ENCODE data around the gene RNASET2. TPM values are rescaled to one million over a fixed set of nuclear protein-coding genes. Genes with fewer than 3 reads are reported as not detected.
A peak's percentile ranks its signal among the peaks of the same experiment; 100 is the strongest.

RNASET2 gene
- polyA plus RNA-seq, 3 donors: 432 to 562 (median 493) TPM

DNA sequence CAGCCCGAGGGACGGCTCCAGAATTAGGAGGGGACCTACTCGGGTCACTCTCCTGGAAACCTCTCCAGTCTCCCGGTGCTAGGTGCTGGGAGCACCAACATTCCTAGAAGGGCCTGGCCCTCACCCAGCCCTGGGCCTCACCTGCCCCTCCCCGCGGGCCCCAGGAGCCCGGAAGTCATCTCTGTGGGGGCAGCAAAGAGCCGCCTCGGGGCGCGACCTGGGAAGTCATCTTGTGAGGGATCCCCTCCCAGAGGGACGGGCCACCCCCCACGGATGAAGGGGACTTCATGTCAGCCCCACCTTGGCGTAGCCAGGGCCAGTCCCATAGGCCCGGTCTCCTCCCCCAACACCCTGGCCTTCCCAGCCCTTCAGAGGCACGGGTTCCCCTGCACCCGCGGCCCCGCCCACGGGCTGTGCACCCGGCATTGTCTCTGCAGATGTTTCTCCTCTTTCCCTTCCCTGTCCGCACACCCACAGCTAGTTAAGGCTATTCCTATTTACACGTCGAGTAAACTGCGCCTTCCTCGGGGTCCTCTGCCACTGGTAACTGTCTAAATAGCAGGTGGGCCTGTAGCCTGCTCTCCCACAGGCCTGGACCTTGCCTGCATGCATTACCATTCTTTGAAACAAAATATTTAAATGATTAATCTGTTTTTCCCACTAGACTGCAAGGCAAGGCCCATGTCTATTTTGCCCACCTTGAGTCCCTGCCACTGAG is 896 bp upstream of the RNASET2 start:
- peak overlapping the region; percentile 95 for H3K4me2 ChIP-seq (replicated peaks; ENCODE audit: extremely low read depth, low read length, poor library complexity, severe bottlenecking)
- H3K4me1 Mint-ChIP-seq: peaks cover 63% of the 10 kb centered on the region
- DNase-seq: peak in 2 of 3 donors; percentile 27 to 33
- H3K27ac ChIP-seq (ENCODE audit: low read depth in 1 of 2, low read length in 2 of 2): peak overlapping the region; percentile 99 to 100
- H3K4me3 Mint-ChIP-seq: peak overlapping the region; percentile 93 to 97
- H3K36me3 ChIP-seq (replicated peaks in 1 of 2; ENCODE audit: control insufficient read depth in 1 of 2, insufficient read depth in 2 of 2, low read length in 2 of 2): peaks cover 6 to 24% of the 10 kb centered on the region in 2 donors
- peaks cover 57% of the 10 kb centered on the region for H3K79me2 ChIP-seq (ENCODE audit: insufficient read depth, low read length)
- peak overlapping the region; percentile 92 for H3K9ac ChIP-seq (ENCODE audit: insufficient read depth, low read length, poor library complexity, severe bottlenecking)
- H3K27me3 Mint-ChIP-seq (ENCODE audit: low read depth in 3 of 3): peaks cover 0 to 8% (median 3%) of the 10 kb centered on the region in 3 donors
- peaks cover 63 to 73% of the 10 kb centered on the region in 2 donors for H3K4me1 ChIP-seq (ENCODE audit: control insufficient read depth in 1 of 2, insufficient read depth in 2 of 2, low read length in 2 of 2)
- no peaks in the 10 kb centered on the region for H3K27me3 ChIP-seq (ENCODE audit: control insufficient read depth in 2 of 2, insufficient read depth in 2 of 2, low read length in 2 of 2)
- peak overlapping the region; percentile 98 to 100 (median 100) for H3K27ac Mint-ChIP-seq
- TF ChIP-seq, protein P1, sequence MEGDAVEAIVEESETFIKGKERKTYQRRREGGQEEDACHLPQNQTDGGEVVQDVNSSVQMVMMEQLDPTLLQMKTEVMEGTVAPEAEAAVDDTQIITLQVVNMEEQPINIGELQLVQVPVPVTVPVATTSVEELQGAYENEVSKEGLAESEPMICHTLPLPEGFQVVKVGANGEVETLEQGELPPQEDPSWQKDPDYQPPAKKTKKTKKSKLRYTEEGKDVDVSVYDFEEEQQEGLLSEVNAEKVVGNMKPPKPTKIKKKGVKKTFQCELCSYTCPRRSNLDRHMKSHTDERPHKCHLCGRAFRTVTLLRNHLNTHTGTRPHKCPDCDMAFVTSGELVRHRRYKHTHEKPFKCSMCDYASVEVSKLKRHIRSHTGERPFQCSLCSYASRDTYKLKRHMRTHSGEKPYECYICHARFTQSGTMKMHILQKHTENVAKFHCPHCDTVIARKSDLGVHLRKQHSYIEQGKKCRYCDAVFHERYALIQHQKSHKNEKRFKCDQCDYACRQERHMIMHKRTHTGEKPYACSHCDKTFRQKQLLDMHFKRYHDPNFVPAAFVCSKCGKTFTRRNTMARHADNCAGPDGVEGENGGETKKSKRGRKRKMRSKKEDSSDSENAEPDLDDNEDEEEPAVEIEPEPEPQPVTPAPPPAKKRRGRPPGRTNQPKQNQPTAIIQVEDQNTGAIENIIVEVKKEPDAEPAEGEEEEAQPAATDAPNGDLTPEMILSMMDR (IDR thresholded peaks at IDR 0.05): no peak
- H3K4me3 ChIP-seq (replicated peaks in 1 of 3; ENCODE audit: low read depth in 2 of 3, low read length in 3 of 3): peak overlapping the region; percentile 85 to 97 (median 95)
- H3K9me3 Mint-ChIP-seq: peaks cover 0 to 3% (median 0%) of the 10 kb centered on the region in 7 donors
- H4K20me1 ChIP-seq (ENCODE audit: insufficient read depth, low read length): peaks cover 39% of the 10 kb centered on the region
- no peaks in the 10 kb centered on the region for H3K9me3 ChIP-seq (replicated peaks in 1 of 2; ENCODE audit: control insufficient read depth in 1 of 2, insufficient read depth in 1 of 2, low read length in 2 of 2)
- H2AFZ ChIP-seq (ENCODE audit: insufficient read depth, low read depth, low read length, poor library complexity, severe bottlenecking): peak overlapping the region; percentile 80
- 6% methylated on average over 25 of the region's 26 CpGs for WGBS (ENCODE audit: insufficient coverage)
- intact Hi-C loops (cut with micrococcal nuclease): loop anchor here (2.0 to 10.0 kb wide), 4 partner anchors 42 to 332 kb away; partner anchors contain the start of genes CEP43 (in 2 of the 2) and RPS6KA2 (in 2 of the 2)
- H3K36me3 Mint-ChIP-seq: peaks cover 24 to 36% of the 10 kb centered on the region in 2 donors

DNA sequence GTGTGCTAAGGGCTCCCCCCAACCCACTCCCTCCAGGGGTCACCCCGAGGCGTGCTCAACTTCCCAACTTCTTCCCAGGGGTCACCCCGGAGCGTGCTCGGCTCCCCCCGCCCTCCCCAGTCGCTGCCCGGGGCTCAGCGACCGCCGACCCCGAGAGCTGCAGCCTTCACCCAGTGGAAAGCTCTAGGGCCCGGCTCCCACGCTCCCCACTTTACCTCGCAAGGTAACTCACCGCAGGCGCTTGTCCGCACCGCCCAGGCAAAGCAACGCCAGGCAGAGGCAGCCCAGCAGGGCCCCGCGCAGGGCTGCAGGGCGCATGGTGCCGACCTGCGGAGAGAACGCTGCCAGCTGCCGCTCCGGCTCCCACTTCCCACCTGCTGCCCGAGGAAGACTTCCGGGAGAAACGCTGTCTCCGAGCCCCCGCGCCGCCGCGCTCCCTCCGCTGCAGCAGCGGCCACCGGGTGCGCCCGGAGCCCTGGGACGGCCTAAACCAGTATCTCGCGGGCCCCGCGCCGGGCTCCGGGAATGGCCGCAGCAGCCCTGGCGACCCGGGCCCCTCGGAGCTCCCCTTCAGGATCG is 396 bp downstream of the RNASET2 start:
- Histone ChIP-seq H2AFZ (ENCODE audit: insufficient read depth, low read depth, low read length, poor library complexity, severe bottlenecking) (peak overlapping the region; percentile 56), H3K27ac (ENCODE audit: low read depth in 1 of 2, low read length in 2 of 2) (peak overlapping the region; percentile 92 to 100), H3K4me3 (replicated peaks in 1 of 3; ENCODE audit: low read depth in 2 of 3, low read length in 3 of 3) (peak overlapping the region; percentile 85 to 97 (median 95)), H3K79me2 (ENCODE audit: insufficient read depth, low read length) (peaks cover 68% of the 10 kb centered on the region), H3K4me2 (replicated peaks; ENCODE audit: extremely low read depth, low read length, poor library complexity, severe bottlenecking) (peak overlapping the region; percentile 95), H3K4me1 (ENCODE audit: control insufficient read depth in 1 of 2, insufficient read depth in 2 of 2, low read length in 2 of 2) (peaks cover 76 to 86% of the 10 kb centered on the region in 2 donors), H3K27me3 (ENCODE audit: control insufficient read depth in 2 of 2, insufficient read depth in 2 of 2, low read length in 2 of 2) (no peaks in the 10 kb centered on the region), H3K36me3 (replicated peaks in 1 of 2; ENCODE audit: control insufficient read depth in 1 of 2, insufficient read depth in 2 of 2, low read length in 2 of 2) (peaks cover 14 to 36% of the 10 kb centered on the region in 2 donors), H4K20me1 (ENCODE audit: insufficient read depth, low read length) (peaks cover 51% of the 10 kb centered on the region), H3K9ac (ENCODE audit: insufficient read depth, low read length, poor library complexity, severe bottlenecking) (peak overlapping the region; percentile 92), H3K9me3 (replicated peaks in 1 of 2; ENCODE audit: control insufficient read depth in 1 of 2, insufficient read depth in 1 of 2, low read length in 2 of 2) (no peaks in the 10 kb centered on the region)
- TF ChIP-seq, protein P1 (IDR thresholded peaks at IDR 0.05): no peak
- no peak for DNase-seq
- Mint-ChIP-seq H3K9me3 (peaks cover 0 to 5% (median 0%) of the 10 kb centered on the region in 7 donors), H3K27me3 (ENCODE audit: low read depth in 3 of 3) (peaks cover 0 to 8% (median 3%) of the 10 kb centered on the region in 3 donors), H3K27ac (peak overlapping the region; percentile 93 to 100 (median 97)), H3K36me3 (peaks cover 33 to 48% of the 10 kb centered on the region in 2 donors), H3K4me1 (peaks cover 74% of the 10 kb centered on the region), H3K4me3 (peak overlapping the region; percentile 93 to 97)
- intact Hi-C loops (cut with micrococcal nuclease): loop anchor here (2.0 to 10.0 kb wide), 4 partner anchors 43 to 331 kb away; partner anchors contain the start of genes CEP43 (in 2 of the 2) and RPS6KA2 (in 2 of the 2)
- under 1% methylated on average over 54 of the region's 54 CpGs for WGBS (ENCODE audit: insufficient coverage)

All from CD14-positive monocyte (primary cell).